ENCODE measurements around the gene PDPK1.

The PDPK1 gene

GRCh38 chr16:2507052-2507659 is 30.7 kb upstream of the PDPK1 start:
- DNase-seq (ENCODE audit: low read depth in 2 of 2): no peak

DNA sequence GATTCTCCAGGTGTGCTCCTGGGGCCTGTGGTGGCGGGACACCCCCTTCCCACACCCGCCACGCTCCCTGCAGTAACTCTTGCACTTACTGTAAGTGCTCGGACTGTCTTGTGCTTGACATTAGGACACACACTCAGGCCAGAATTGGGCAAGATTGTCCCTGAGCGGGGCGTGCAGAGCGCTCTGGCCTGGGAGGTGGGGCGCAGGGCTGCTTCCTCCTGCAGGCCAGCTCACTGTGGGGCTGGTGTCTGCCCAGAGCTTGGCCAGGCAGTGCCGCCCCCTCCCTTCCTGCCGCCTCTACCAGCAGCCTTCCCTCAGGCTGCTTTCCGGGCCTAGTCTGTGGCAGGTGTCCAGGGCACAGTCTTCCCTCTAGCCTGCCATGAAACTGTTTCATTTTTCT is 30.2 kb upstream of the PDPK1 start:
- no peak for DNase-seq (ENCODE audit: low read depth in 2 of 2)

DNA sequence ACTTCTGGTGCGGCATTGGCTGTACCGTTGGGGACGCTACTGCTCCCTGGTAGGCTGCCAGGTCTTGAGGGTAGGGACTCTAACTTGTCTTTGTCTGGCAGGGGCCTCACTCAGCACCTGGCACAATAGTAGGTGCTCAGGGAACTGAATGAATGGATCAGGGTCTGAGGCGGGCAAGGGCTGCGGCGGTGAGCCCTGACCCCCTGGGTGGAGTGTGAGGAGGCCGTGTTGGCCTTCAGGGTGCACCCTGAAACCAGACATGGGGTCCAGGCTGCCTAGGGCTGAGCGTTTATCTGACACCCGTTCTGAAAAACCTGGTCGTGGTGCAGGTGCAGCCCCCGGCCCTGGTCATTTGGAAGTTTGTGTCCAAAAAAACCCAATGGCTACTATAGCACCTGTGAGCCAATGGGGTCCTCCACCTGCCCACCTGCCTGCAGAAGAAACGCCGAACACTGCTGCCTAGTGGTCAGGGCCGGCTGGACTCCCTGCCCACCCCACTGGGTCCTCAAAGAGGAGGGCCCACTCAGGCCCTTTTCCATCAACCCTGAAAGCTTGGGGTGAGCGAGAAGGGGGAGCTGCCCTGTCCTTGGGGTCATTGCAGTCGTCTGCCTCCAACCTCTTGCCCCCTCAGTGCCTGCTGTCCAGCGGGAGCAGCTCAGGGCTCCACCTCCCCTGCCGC is 29.0 kb upstream of the PDPK1 start:
- no peak for DNase-seq (ENCODE audit: low read depth in 2 of 2)

GRCh38 chr16:2511128-2511800 is 26.6 kb upstream of the PDPK1 start:
- DNase-seq (ENCODE audit: low read depth in 2 of 2): no peak

DNA sequence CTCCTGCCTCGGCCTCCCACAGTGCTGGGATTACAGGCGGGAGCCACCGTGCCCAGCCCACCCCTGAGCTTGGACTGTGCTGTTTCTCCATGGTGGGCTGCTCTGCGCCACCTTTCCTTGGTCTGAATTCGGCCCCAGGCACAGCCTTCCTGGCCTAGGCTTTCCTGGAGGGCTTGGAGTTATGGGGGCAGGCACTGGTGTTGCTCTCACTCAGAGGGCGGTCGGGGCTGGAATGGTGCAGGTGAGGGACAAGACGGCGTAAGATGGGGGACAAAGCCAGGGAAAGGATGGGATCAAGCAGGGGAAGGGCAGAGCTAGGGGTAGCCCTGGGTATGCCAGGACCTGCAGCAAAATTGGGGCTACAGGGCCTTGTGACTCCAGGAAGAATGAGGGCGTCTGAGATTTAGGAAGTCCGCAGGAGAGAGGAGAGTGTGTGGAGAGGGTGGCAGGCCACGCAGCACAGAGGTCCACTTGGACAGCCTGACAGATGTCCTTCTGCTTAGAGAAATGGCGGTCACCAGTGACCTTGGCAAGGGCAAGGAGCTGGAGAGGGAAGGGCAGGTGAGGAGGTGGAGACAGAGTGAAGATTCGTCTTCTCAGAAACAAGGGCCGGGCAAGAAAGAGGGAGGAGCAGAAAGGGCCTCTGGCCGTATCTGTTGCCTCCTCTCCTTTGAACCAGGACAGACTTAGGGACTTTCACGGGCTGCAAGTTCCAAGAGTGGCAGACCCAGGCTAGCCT is 25.7 kb upstream of the PDPK1 start:
- DNase-seq (ENCODE audit: low read depth in 2 of 2): no peak

GRCh38 chr16:2512735-2513404 is 25.0 kb upstream of the PDPK1 start:
- DNase-seq (ENCODE audit: low read depth in 2 of 2): no peak

GRCh38 chr16:2513405-2514332 is 24.2 kb upstream of the PDPK1 start, which contains the start of gene ATP6V0C:
Gene ATP6V0C (plus strand): TSS chr16:2513952. CDS start chr16:2514104, 152 bp downstream.
- DNase-seq (ENCODE audit: low read depth in 2 of 2): peak; percentile 53 to 55

GRCh38 chr16:2514333-2515179 is 23.3 kb upstream of the PDPK1 start:
- DNase-seq (ENCODE audit: low read depth in 2 of 2): no peak

- DNase-seq (ENCODE audit: low read depth in 2 of 2): no peak
Measured at GRCh38 chr16:2515180-2515851, 22.5 kb upstream of the PDPK1 start.

DNA sequence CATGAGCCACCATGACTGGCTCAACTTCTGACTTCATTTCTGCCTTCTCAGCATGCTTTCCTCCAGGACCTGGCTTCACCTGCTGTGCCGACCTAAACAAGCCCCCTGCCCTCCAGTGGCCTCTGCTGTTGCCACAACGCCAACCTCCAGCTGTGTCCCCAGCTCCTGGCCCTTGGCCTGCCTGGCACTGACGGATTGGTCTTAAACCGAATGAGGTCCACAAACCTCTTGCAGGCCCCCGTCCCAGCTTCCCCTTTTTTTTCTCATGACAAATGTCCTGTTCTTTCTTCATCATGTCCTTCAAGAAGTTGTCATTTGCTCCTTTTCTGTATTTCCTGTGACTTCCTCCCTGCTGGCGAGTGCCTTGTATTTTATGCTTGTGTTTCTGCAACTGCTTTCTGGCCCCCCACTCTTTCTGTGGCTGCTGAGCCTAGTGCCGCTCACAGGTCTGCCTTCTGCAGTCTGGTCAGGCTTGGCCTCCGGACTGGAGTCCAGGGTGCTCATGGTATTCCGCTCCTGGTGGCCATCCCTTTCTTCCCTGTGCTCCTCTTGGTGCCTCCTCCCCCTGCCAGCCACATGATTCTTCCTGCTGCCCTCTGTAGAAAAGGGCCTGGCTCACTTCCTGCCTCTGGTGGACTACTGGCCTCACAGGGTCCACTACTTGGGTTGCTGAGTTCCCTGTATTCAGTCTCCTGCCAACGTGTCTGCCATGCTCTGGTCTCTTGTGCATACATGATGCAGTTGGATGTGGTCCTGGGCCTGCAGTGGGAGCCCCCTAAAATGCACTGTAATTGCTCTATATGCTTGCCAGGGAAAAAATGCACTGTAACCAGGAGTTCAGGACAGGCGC is 21.2 kb upstream of the PDPK1 start:
- no peak for DNase-seq (ENCODE audit: low read depth in 2 of 2)

DNA sequence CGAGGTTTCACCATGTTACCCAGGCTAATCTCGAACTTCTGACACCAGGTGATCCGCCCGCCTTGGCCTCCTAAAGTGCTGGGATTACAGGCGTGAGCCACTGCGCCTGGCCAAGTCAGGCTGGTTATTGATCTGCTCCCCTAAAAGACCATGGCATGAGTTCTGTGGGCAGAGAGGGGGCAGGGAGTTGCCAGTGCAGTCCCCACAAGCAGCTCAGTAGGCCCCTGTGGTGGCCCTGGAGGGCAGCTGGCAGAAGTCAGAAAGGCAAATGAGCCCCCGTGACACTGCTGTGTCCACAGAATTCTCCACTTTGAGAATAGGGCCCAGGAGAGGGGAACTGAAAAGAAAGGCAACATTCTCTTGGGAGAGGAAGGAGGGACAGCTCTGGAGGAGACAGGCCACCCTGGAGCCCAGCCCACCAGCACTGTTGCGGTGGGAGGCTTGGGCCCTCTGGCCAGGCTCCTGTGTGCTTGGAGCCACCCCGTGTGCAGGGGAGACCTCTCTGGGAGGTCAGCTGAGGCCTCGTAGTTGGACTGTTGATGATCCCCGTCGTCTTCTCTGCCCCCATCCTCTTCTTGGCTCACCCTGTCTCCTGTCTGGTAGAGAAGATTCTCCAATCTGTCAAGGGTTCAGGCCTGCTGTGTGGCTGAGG is 19.7 kb upstream of the PDPK1 start:
- DNase-seq (ENCODE audit: low read depth in 2 of 2): no peak

DNA sequence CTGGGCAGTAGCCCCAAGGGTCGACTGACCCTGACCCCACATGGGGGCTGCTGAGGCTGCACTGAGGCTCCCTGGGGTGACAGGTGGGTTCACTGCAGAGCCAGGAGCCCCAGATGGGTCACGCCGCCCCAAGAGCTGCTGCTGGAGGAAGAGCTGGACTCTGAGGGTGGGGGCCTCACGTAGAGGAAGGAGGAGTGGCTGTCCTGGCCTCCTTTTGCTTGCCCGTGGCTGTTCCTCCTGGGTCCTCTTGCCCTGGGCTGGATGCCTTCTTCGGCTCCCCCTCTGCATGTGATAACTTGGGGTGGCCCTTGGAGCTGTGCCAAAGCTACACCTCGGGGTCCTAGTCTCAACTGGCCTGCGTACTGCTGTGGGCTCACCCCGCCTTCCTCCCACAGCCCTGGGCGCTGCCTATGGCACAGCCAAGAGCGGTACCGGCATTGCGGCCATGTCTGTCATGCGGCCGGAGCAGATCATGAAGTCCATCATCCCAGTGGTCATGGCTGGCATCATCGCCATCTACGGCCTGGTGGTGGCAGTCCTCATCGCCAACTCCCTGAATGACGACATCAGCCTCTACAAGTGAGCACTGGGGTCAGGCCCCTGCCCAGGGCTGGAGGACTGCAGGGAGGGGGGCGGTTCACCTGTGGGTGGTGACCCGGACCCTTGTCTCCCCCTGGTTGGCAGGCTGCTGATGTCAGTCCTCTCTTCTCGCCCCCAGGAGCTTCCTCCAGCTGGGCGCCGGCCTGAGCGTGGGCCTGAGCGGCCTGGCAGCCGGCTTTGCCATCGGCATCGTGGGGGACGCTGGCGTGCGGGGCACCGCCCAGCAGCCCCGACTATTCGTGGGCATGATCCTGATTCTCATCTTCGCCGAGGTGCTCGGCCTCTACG is 18.8 kb upstream of the PDPK1 start:
- DNase-seq (ENCODE audit: low read depth in 2 of 2): no peak

- DNase-seq (ENCODE audit: low read depth in 2 of 2): no peak
Measured at GRCh38 chr16:2519711-2520080, 18.1 kb upstream of the PDPK1 start.

- peak; percentile 65 to 73 for DNase-seq (ENCODE audit: low read depth in 2 of 2)
Measured at GRCh38 chr16:2520097-2520783, 17.6 kb upstream of the PDPK1 start, which contains the start of gene AMDHD2. Gene AMDHD2 (plus strand): TSS chr16:2520371. CDS start chr16:2520459, 88 bp downstream.

DNA sequence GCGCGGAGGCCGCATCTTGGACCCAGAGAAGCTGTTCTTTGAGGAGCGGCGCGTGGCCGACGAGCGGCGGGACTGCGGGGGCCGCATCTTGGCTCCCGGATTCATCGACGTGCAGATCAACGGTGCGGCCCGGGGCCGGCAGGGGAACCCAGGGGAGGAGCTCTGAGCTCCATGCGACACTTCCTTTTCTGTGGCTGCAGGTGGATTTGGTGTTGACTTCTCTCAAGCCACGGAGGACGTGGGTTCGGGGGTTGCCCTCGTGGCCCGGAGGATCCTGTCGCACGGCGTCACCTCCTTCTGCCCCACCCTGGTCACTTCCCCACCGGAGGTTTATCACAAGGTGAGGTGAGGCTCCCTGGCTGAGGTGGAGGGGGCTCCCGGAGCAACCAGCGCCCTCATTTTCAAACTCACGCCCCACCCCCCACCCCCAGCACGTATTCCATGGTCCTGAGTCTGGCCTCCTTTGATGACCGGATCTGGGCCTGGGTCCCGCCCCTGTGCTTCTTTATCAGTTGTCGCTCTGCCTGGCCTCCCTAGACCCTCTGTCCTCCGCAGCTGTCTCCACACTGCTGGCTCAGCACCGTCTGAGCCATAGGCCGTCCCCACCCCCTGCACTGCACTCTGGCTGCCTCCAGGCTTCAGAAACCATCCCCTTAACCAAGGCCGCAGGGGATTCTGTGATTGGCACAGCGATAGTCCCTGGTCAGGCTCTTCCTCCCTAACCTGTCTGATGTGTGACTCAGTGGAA is 16.9 kb upstream of the PDPK1 start:
- no peak for DNase-seq (ENCODE audit: low read depth in 2 of 2)
